HepG2 (cell line): ENCODE measurements around the gene CFAP97D1. TPM values are rescaled to one million over a fixed set of nuclear protein-coding genes. Genes with fewer than 3 reads are reported as not detected.

ENCODE experiments used
- ADNP ChIP-seq: sonication (generic); formaldehyde crosslinking; IDR thresholded peaks from 2 replicates; pipeline ENCODE4 v1.4.0; 2020; ENCODE audit warnings: missing genetic modification reagents
- CEBPG ChIP-seq: IDR thresholded peaks from 2 replicates; pipeline ENCODE4 v1.6.1; 2016
- EED ChIP-seq: sonication (generic); formaldehyde crosslinking; IDR thresholded peaks from 2 replicates; pipeline ENCODE4 v1.5.0; 2020; ENCODE audit warnings: mild to moderate bottlenecking, missing genetic modification reagents
- KDM6A ChIP-seq: IDR thresholded peaks from 2 replicates; pipeline ENCODE4 v1.6.1; 2016; ENCODE audit warnings: low read depth
- NFE2 ChIP-seq: sonication (generic); formaldehyde crosslinking; IDR thresholded peaks from 2 replicates; pipeline ENCODE4 v1.4.0; 2020; ENCODE audit warnings: missing genetic modification reagents
- ZNF136 ChIP-seq: sonication (generic); formaldehyde crosslinking; IDR thresholded peaks from 2 replicates; pipeline ENCODE4 v1.8.1; 2022; ENCODE audit warnings: low read depth, mild to moderate bottlenecking, moderate library complexity, missing genetic modification reagents
- ZNF274 ChIP-seq: sonication (generic); formaldehyde crosslinking; IDR thresholded peaks from 2 replicates; pipeline ENCODE4 v1.5.1; 2020; ENCODE audit warnings: mild to moderate bottlenecking, missing genetic modification reagents
- ZNF33A ChIP-seq: sonication (generic); formaldehyde crosslinking; IDR thresholded peaks from 2 replicates; pipeline ENCODE4 v1.5.1; 2020; ENCODE audit warnings: missing genetic modification reagents, mild to moderate bottlenecking, moderate library complexity, borderline replicate concordance
- ZNF713 ChIP-seq: sonication (generic); formaldehyde crosslinking; IDR thresholded peaks from 2 replicates; pipeline ENCODE4 v1.4.0; 2020; ENCODE audit warnings: mild to moderate bottlenecking, missing genetic modification reagents
- polyA plus RNA-seq, 8 experiments: library from polyadenylated mRNA; depleted of rRNA in 3 of 8; stranded (reverse) in 7 of 8; unstranded in 1 of 8; fragments of >200 nt; fragmentation: Illumina TruSeq in 4 of 8; extraction: Trizol in 4 of 8; gene quantifications; 2 replicates each; pipeline versions ENCODE4 v1.2.1 to v1.2.3, GENCODE V29; 2011 to 2016; ENCODE audit warnings: low read depth in 4 of 8, missing spikeins in 1 of 8, mixed read lengths in 1 of 8; ENCODE audit not compliant: insufficient read depth in 1 of 8
- total RNA-seq, 5 experiments: library from RNA; depleted of rRNA; stranded (reverse); fragments of >200 nt; fragmentation: Illumina TruSeq; extraction: Trizol; gene quantifications; 2 replicates each; pipeline ENCODE4 v1.2.3, GENCODE V29; 2016; ENCODE audit warnings: low read depth in 1 of 5
- TF ChIP-seq, protein P1 (sequence below): sonication (generic); formaldehyde crosslinking; conservative IDR thresholded peaks from 2 replicates; pipeline ENCODE4 v1.4.0; 2020; ENCODE audit warnings: mild to moderate bottlenecking, missing genetic modification reagents, moderate library complexity
- TF ChIP-seq, protein P2 (sequence below): sonication (generic); formaldehyde crosslinking; IDR thresholded peaks from one replicate; pipeline ENCODE4 v1.5.1; 2020; ENCODE audit warnings: mild to moderate bottlenecking, missing genetic modification reagents; ENCODE audit errors: not compliant biosample characterization
- TF ChIP-seq, protein P3 (sequence below): sonication (generic); formaldehyde crosslinking; IDR thresholded peaks from 2 replicates; pipeline ENCODE4 v1.5.1; 2020; ENCODE audit warnings: missing genetic modification reagents, mild to moderate bottlenecking, borderline replicate concordance
- TF ChIP-seq, protein P4 (sequence below): sonication (generic); formaldehyde crosslinking; IDR thresholded peaks from 2 replicates; pipeline ENCODE4 v1.4.0; 2020; ENCODE audit warnings: low read depth, mild to moderate bottlenecking, missing genetic modification reagents

The CFAP97D1 gene
- total and polyA plus RNA-seq, 2 of the 13 experiments (the other 11 are each of a cell fraction or from before 2014, with no cell fraction given), result 0.02 TPM; not detected in 1

DNA sequence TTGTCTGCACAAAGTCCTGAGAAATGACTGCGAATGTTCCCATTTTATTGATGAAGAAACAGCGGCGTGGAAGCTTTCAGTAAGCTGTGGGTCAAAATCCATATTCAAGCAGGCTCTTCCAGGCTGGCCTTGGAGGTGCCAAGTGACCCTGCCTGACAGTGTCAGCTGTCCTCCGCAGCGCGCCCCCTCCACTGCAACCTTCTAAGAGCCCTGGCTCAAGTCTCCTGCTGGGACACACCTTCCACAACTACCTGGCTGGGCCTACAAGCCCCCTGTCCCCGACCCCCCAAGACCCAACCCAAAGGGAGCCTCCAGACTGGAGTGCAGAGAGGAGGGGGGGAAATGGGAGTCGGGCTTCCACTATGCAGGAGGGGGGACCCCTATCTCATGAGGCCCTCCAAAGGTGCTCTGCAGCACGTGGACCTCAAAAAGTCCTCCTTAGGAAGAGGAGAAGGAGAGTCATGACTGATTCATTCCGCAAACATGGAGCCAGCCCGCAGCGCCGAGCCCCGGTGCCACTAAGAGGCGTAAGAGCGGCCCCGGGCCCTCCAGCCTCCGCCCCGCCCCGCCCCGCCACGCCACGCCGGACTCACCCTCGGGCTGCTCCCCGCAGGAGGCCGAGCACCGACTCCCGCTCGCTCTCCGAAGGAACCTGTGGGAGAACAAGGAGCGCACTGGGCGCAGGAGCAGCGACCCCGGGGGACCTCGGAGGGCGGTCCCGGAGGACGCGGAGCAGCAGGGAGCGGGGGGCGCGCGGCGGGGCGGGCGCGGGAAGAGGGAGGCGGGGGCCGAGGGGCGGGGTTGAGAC lies 52.1 kb downstream of the CFAP97D1 start (continued):
- TF ChIP-seq, protein P1, sequence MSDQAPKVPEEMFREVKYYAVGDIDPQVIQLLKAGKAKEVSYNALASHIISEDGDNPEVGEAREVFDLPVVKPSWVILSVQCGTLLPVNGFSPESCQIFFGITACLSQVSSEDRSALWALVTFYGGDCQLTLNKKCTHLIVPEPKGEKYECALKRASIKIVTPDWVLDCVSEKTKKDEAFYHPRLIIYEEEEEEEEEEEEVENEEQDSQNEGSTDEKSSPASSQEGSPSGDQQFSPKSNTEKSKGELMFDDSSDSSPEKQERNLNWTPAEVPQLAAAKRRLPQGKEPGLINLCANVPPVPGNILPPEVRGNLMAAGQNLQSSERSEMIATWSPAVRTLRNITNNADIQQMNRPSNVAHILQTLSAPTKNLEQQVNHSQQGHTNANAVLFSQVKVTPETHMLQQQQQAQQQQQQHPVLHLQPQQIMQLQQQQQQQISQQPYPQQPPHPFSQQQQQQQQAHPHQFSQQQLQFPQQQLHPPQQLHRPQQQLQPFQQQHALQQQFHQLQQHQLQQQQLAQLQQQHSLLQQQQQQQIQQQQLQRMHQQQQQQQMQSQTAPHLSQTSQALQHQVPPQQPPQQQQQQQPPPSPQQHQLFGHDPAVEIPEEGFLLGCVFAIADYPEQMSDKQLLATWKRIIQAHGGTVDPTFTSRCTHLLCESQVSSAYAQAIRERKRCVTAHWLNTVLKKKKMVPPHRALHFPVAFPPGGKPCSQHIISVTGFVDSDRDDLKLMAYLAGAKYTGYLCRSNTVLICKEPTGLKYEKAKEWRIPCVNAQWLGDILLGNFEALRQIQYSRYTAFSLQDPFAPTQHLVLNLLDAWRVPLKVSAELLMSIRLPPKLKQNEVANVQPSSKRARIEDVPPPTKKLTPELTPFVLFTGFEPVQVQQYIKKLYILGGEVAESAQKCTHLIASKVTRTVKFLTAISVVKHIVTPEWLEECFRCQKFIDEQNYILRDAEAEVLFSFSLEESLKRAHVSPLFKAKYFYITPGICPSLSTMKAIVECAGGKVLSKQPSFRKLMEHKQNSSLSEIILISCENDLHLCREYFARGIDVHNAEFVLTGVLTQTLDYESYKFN (CRISPR knock-in tag), result no peak
- TF ChIP-seq NFE2 (CRISPR knock-in tag) (no peak), ZNF33A (no peak), EED (CRISPR knock-in tag) (0 out of 2 replicates have a peak, but pooled peaks have one; percentile 36), ZNF136 (CRISPR knock-in tag) (no peak), ADNP (CRISPR knock-in tag) (no peak), ZNF713 (CRISPR knock-in tag) (no peak), ZNF274 (CRISPR knock-in tag) (peak; percentile 47; the same call in 1 of the 2 replicates), KDM6A (CRISPR knock-in tag) (no peak), CEBPG (no peak)
- TF ChIP-seq, protein P2, sequence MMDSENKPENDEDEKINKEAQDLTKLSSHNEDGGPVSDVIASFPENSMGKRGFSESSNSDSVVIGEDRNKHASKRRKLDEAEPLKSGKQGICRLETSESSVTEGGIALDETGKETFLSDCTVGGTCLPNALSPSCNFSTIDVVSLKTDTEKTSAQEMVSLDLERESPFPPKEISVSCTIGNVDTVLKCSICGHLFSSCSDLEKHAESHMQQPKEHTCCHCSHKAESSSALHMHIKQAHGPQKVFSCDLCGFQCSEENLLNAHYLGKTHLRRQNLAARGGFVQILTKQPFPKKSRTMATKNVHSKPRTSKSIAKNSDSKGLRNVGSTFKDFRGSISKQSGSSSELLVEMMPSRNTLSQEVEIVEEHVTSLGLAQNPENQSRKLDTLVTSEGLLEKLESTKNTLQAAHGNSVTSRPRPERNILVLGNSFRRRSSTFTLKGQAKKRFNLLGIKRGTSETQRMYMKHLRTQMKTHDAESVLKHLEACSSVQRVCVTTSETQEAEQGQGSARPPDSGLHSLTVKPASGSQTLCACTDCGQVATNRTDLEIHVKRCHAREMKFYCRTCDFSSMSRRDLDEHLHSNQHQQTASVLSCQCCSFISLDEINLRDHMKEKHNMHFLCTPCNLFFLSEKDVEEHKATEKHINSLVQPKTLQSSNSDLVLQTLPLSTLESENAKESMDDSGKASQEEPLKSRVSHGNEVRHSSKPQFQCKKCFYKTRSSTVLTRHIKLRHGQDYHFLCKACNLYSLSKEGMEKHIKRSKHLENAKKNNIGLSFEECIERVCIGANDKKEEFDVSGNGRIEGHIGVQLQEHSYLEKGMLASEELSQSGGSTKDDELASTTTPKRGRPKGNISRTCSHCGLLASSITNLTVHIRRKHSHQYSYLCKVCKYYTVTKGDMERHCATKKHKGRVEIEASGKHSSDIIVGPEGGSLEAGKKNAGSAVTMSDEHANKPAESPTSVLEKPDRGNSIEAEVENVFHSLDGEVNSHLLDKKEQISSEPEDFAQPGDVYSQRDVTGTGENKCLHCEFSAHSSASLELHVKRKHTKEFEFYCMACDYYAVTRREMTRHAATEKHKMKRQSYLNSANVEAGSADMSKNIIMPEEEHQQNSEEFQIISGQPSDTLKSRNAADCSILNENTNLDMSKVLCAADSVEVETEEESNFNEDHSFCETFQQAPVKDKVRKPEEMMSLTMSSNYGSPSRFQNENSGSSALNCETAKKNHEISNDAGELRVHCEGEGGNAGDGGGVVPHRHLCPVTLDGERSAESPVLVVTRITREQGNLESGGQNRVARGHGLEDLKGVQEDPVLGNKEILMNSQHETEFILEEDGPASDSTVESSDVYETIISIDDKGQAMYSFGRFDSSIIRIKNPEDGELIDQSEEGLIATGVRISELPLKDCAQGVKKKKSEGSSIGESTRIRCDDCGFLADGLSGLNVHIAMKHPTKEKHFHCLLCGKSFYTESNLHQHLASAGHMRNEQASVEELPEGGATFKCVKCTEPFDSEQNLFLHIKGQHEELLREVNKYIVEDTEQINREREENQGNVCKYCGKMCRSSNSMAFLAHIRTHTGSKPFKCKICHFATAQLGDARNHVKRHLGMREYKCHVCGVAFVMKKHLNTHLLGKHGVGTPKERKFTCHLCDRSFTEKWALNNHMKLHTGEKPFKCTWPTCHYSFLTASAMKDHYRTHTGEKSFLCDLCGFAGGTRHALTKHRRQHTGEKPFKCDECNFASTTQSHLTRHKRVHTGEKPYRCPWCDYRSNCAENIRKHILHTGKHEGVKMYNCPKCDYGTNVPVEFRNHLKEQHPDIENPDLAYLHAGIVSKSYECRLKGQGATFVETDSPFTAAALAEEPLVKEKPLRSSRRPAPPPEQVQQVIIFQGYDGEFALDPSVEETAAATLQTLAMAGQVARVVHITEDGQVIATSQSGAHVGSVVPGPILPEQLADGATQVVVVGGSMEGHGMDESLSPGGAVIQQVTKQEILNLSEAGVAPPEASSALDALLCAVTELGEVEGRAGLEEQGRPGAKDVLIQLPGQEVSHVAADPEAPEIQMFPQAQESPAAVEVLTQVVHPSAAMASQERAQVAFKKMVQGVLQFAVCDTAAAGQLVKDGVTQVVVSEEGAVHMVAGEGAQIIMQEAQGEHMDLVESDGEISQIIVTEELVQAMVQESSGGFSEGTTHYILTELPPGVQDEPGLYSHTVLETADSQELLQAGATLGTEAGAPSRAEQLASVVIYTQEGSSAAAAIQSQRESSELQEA (CRISPR knock-in tag), result peak; percentile 8
- TF ChIP-seq, protein P3, sequence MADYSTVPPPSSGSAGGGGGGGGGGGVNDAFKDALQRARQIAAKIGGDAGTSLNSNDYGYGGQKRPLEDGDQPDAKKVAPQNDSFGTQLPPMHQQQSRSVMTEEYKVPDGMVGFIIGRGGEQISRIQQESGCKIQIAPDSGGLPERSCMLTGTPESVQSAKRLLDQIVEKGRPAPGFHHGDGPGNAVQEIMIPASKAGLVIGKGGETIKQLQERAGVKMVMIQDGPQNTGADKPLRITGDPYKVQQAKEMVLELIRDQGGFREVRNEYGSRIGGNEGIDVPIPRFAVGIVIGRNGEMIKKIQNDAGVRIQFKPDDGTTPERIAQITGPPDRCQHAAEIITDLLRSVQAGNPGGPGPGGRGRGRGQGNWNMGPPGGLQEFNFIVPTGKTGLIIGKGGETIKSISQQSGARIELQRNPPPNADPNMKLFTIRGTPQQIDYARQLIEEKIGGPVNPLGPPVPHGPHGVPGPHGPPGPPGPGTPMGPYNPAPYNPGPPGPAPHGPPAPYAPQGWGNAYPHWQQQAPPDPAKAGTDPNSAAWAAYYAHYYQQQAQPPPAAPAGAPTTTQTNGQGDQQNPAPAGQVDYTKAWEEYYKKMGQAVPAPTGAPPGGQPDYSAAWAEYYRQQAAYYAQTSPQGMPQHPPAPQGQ, result no peak
- TF ChIP-seq, protein P4, sequence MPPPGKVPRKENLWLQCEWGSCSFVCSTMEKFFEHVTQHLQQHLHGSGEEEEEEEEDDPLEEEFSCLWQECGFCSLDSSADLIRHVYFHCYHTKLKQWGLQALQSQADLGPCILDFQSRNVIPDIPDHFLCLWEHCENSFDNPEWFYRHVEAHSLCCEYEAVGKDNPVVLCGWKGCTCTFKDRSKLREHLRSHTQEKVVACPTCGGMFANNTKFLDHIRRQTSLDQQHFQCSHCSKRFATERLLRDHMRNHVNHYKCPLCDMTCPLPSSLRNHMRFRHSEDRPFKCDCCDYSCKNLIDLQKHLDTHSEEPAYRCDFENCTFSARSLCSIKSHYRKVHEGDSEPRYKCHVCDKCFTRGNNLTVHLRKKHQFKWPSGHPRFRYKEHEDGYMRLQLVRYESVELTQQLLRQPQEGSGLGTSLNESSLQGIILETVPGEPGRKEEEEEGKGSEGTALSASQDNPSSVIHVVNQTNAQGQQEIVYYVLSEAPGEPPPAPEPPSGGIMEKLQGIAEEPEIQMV (CRISPR knock-in tag), result no peak
